ENCODE measurements around the gene ANO4. TPM values are rescaled to one million over a fixed set of nuclear protein-coding genes. Genes with fewer than 3 reads are reported as not detected.

Gene ANO4
- total RNA-seq, 1 experiment from 2014 or later = 5.7 TPM

GRCh38 chr12:100877776-100878175, 83.2 kb downstream of the ANO4 start:
- Histone ChIP-seq H2BK15ac (ENCODE audit: low read depth, low read length) (no peak overlapping the region), H2BK20ac (ENCODE audit: low read depth, low read length, poor library complexity, severe bottlenecking) (no peak overlapping the region), H3K56ac (ENCODE audit: insufficient read length, low read depth, low read length) (no peak overlapping the region), H2AFZ (ENCODE audit: low read length) (no peak overlapping the region), H3K79me1 (ENCODE audit: insufficient read depth, low read depth, low read length, poor library complexity, severe bottlenecking) (no peaks in the 10 kb centered on the region), H3K27ac (ENCODE audit: insufficient read length, low read depth, low read length) (no peak overlapping the region), H3K9me3 (ENCODE audit: control insufficient read depth, low read depth, low read length) (no peaks in the 10 kb centered on the region), H3K4ac (ENCODE audit: low read depth, low read length) (no peak overlapping the region), H4K5ac (ENCODE audit: insufficient read length, low read depth, low read length) (no peak overlapping the region), H3K4me1 (ENCODE audit: insufficient read depth, low read length) (no peaks in the 10 kb centered on the region), H2BK12ac (ENCODE audit: insufficient read length, low read depth, low read length) (no peak overlapping the region), H2AK5ac (ENCODE audit: insufficient read length, low read length) (no peak overlapping the region), H3K9ac (ENCODE audit: extremely low read depth, insufficient read length, low read length) (no peak overlapping the region), H3K4me2 (ENCODE audit: insufficient read depth, insufficient read length, low read length) (no peak overlapping the region), H4K20me1 (ENCODE audit: control insufficient read depth, insufficient read depth, insufficient read length) (no peaks in the 10 kb centered on the region), H2BK120ac (ENCODE audit: low read depth, low read length, poor library complexity, severe bottlenecking) (no peak overlapping the region), H3K23me2 (ENCODE audit: insufficient read length, low read depth, low read length, poor library complexity, severe bottlenecking) (no peaks in the 10 kb centered on the region), H3K14ac (ENCODE audit: insufficient read depth, low read length) (no peak overlapping the region), H3K23ac (ENCODE audit: insufficient read length, low read depth, low read length) (no peak overlapping the region), H2BK5ac (ENCODE audit: insufficient read length, low read length) (no peak overlapping the region), H3T11ph (ENCODE audit: low read length) (no peak overlapping the region), H3K18ac (ENCODE audit: insufficient read length, low read depth, low read length) (no peak overlapping the region), H3K79me2 (ENCODE audit: insufficient read depth, low read length) (no peaks in the 10 kb centered on the region), H4K8ac (replicated peaks; ENCODE audit: insufficient read length, low read depth, low read length) (no peak overlapping the region), H3K27me3 (ENCODE audit: insufficient read depth, low read length) (no peaks in the 10 kb centered on the region), H4K91ac (ENCODE audit: insufficient read length, low read depth, low read length) (no peak overlapping the region)
- no peak overlapping the region for H3K27ac Mint-ChIP-seq
- no peak overlapping the region for H3K4me3 Mint-ChIP-seq
- WGBS (ENCODE audit: extremely low coverage, insufficient read length, low lambda C conversion rate) = no CpG with 5 or more reads among the region's 2 CpGs
- no peaks in the 10 kb centered on the region for H3K27me3 Mint-ChIP-seq (ENCODE audit: low read depth)
- DNase-seq = no peak
- H3K4me1 Mint-ChIP-seq = peaks cover 0 to 3% of the 10 kb centered on the region in 2 experiments; a peak in 1 of 4 replicates
- peaks cover 6 to 12% of the 10 kb centered on the region in 2 experiments; a peak in 4 of 5 replicates for H3K9me3 Mint-ChIP-seq
- H3K36me3 Mint-ChIP-seq (ENCODE audit: insufficient read depth in 1 of 3, low read depth in 3 of 3) = peaks cover 0 to 8% (median 7%) of the 10 kb centered on the region in 3 experiments; a peak in 5 of 7 replicates
- TF ChIP-seq CTCF (conservative IDR thresholded peaks at IDR 0.05) = peak; percentile 68
